ENCODE data around the gene EEF2K.

- TF ChIP-seq TAF1 (IDR thresholded peaks at IDR 0.05; ENCODE audit: borderline replicate concordance, insufficient read depth, low read length): no peak
- no peak for TF ChIP-seq POLR2AphosphoS5 (IDR thresholded peaks at IDR 0.05; ENCODE audit: low read depth, low read length)
- TF ChIP-seq FOXP2 (optimal IDR thresholded peaks at IDR 0.05; ENCODE audit: borderline replicate concordance, extremely low read depth, extremely low read length, insufficient read depth): no peak
- no peak for TF ChIP-seq REST (IDR thresholded peaks at IDR 0.05; ENCODE audit: insufficient read depth in 1 of 2, low read depth in 2 of 2, low read length in 2 of 2)
These were observed 1.9 kb upstream of the EEF2K start for GRCh38 chr16:22204091-22204655.
